Neural cell (in vitro differentiated cells): ENCODE measurements around the gene UBE2V1. TPM values are rescaled to one million over a fixed set of nuclear protein-coding genes. Genes with fewer than 3 reads are reported as not detected.

ENCODE experiments used
- H2AFZ ChIP-seq: fragments of 200-600, 300-800 bp; sonication (generic), shearing (Covaris generic); 2 replicates; pipeline ENCODE4 v1.6.0; 2014; ENCODE audit warnings: low read depth, mild to moderate bottlenecking, antibody characterized with exemption, low read length, moderate library complexity
- H3F3A ChIP-seq: fragments of 200-600 bp; shearing (Covaris generic); 2 replicates; pipeline ENCODE4 v1.6.1; 2016; ENCODE audit warnings: mild to moderate bottlenecking, moderate library complexity, mixed read lengths, antibody characterized with exemption, low read length; ENCODE audit not compliant: insufficient read depth, poor library complexity, severe bottlenecking
- H3K27ac ChIP-seq: fragments of 200-600, 300-800 bp; sonication (generic), shearing (Covaris generic); 2 replicates; pipeline ENCODE4 v1.5.1; 2014; ENCODE audit warnings: mild to moderate bottlenecking, low read length, moderate library complexity
- H3K27me3 ChIP-seq: fragments of 300-800, 200-600 bp; sonication (generic), shearing (Covaris generic); 2 replicates; pipeline ENCODE4 v1.6.0; 2014; ENCODE audit warnings: mild to moderate bottlenecking, low read depth, low read length, moderate library complexity; ENCODE audit not compliant: insufficient read depth
- H3K36me3 ChIP-seq: fragments of 300-800, 200-600 bp; sonication (generic), shearing (Covaris generic); 2 replicates; pipeline ENCODE4 v1.5.1; 2014; ENCODE audit warnings: mild to moderate bottlenecking, antibody characterized with exemption, low read length, moderate library complexity; ENCODE audit not compliant: insufficient read depth
- H3K4me2 ChIP-seq: fragments of 300-800, 200-600 bp; sonication (generic), shearing (Covaris generic); 2 replicates; pipeline ENCODE4 v1.6.0; 2014; ENCODE audit warnings: mild to moderate bottlenecking, low read length
- H3K4me3 ChIP-seq: fragments of 300-800, 200-600 bp; sonication (generic), shearing (Covaris generic); 2 replicates; pipeline ENCODE4 v1.5.1; 2014; ENCODE audit warnings: mild to moderate bottlenecking, low read length, moderate library complexity
- H3K79me2 ChIP-seq: fragments of 200-600 bp; shearing (Covaris generic); replicated peaks from 2 replicates; pipeline ENCODE4 v1.6.0; 2014; ENCODE audit warnings: mild to moderate bottlenecking, low read length, moderate library complexity; ENCODE audit not compliant: insufficient read depth
- H3K9ac ChIP-seq: fragments of 300-800, 200-600 bp; sonication (generic), shearing (Covaris generic); 2 replicates; pipeline ENCODE4 v1.6.1; 2016; ENCODE audit warnings: mild to moderate bottlenecking, low read length, mixed read lengths
- H3K9me2 ChIP-seq: fragments of 200-600 bp; shearing (Covaris generic); 2 replicates; pipeline ENCODE4 v1.6.1; 2016; ENCODE audit warnings: mild to moderate bottlenecking, low read length, mixed read lengths; ENCODE audit not compliant: insufficient read depth
- H3K9me3 ChIP-seq: fragments of 200-600, 300-800 bp; sonication (generic), shearing (Covaris generic); 2 replicates; pipeline ENCODE4 v1.6.1; 2016; ENCODE audit warnings: mild to moderate bottlenecking, mixed run types, low read length, moderate library complexity, mixed read lengths
- H4K20me1 ChIP-seq: fragments of 200-600 bp; shearing (Covaris generic); 2 replicates; pipeline ENCODE4 v1.6.1; 2016; ENCODE audit warnings: mild to moderate bottlenecking, mixed run types; ENCODE audit not compliant: insufficient read depth
- CTCF ChIP-seq: fragments of 450-650 bp; IDR thresholded peaks from 2 replicates; pipeline ENCODE4 v1.5.1; 2014; ENCODE audit warnings: antibody characterized with exemption, mild to moderate bottlenecking, moderate library complexity; ENCODE audit not compliant: poor library complexity, severe bottlenecking
- EP300 ChIP-seq: fragments of 450-650 bp; conservative IDR thresholded peaks from 2 replicates; pipeline ENCODE4 v1.6.1; 2014; ENCODE audit warnings: antibody characterized with exemption, mild to moderate bottlenecking, moderate library complexity; ENCODE audit not compliant: poor library complexity, severe bottlenecking
- EZH2 ChIP-seq: fragments of 200-600, 300-800 bp; shearing (Covaris generic), sonication (generic); IDR thresholded peaks from 2 replicates; pipeline ENCODE4 v1.6.1; 2014; ENCODE audit warnings: antibody characterized with exemption, low read length, borderline replicate concordance, mild to moderate bottlenecking; ENCODE audit not compliant: insufficient read depth, poor library complexity, severe bottlenecking
- MXI1 ChIP-seq: fragments of 450-650 bp; conservative IDR thresholded peaks from 2 replicates; pipeline ENCODE4 v1.6.1; 2014; ENCODE audit warnings: antibody characterized with exemption, mild to moderate bottlenecking; ENCODE audit not compliant: poor library complexity, severe bottlenecking
- POLR2AphosphoS5 ChIP-seq: IDR thresholded peaks from 2 replicates; pipeline ENCODE4 v1.6.1; 2012
- RAD21 ChIP-seq: fragments of 450-650 bp; conservative IDR thresholded peaks from 2 replicates; pipeline ENCODE4 v1.6.1; 2014; ENCODE audit warnings: antibody characterized with exemption, mild to moderate bottlenecking, moderate library complexity
- REST ChIP-seq: IDR thresholded peaks from 2 replicates; pipeline ENCODE4 v1.6.1; 2012; ENCODE audit warnings: borderline replicate concordance
- SMC3 ChIP-seq: fragments of 450-650 bp; conservative IDR thresholded peaks from 2 replicates; pipeline ENCODE4 v1.6.1; 2014; ENCODE audit warnings: antibody characterized with exemption, mild to moderate bottlenecking, moderate library complexity; ENCODE audit not compliant: poor library complexity
- TAF1 ChIP-seq: IDR thresholded peaks from 2 replicates; pipeline ENCODE4 v1.6.1; 2012; ENCODE audit warnings: low read depth
- polyA plus RNA-seq: library from polyadenylated mRNA; depleted of rRNA; stranded (reverse); fragments of >200 nt; gene quantifications from 2 replicates; pipeline ENCODE4 v1.2.3, GENCODE V29; 2014

Gene UBE2V1
- polyA plus RNA-seq, 1 donor from 2014 or later, result 34.4 TPM

- no peak overlapping the region for H3K27ac ChIP-seq
- H3K27me3 ChIP-seq, result no peaks in the 10 kb centered on the region
- TF ChIP-seq MXI1, result no peak
- H3K36me3 ChIP-seq, result no peaks in the 10 kb centered on the region
- H3K79me2 ChIP-seq, result no peaks in the 10 kb centered on the region
- no peaks in the 10 kb centered on the region for H4K20me1 ChIP-seq
- no peak overlapping the region for H3K4me3 ChIP-seq
- H3K9ac ChIP-seq, result no peak overlapping the region
- no peaks in the 10 kb centered on the region for H3F3A ChIP-seq
- H3K9me3 ChIP-seq, result no peaks in the 10 kb centered on the region
- H3K4me2 ChIP-seq, result no peak overlapping the region
- H2AFZ ChIP-seq, result no peak overlapping the region
- H3K9me2 ChIP-seq, result no peaks in the 10 kb centered on the region
Measured at GRCh38 chr20:50043573-50044352, 69.2 kb downstream of the UBE2V1 start.

- no peaks in the 10 kb centered on the region for H3K27me3 ChIP-seq
- no peaks in the 10 kb centered on the region for H3K79me2 ChIP-seq
- H3K4me3 ChIP-seq, result no peak overlapping the region
- H3K4me2 ChIP-seq, result no peak overlapping the region
- H3K27ac ChIP-seq, result no peak overlapping the region
- H3K9me2 ChIP-seq, result no peaks in the 10 kb centered on the region
- TF ChIP-seq REST (no peak), RAD21 (no peak), EZH2 (no peak), MXI1 (no peak), TAF1 (no peak), EP300 (no peak), SMC3 (no peak), CTCF (no peak), POLR2AphosphoS5 (no peak)
- no peaks in the 10 kb centered on the region for H4K20me1 ChIP-seq
- no peaks in the 10 kb centered on the region for H3F3A ChIP-seq
- H3K36me3 ChIP-seq, result no peaks in the 10 kb centered on the region
- no peaks in the 10 kb centered on the region for H3K9me3 ChIP-seq
- H3K9ac ChIP-seq, result no peak overlapping the region
- no peak overlapping the region for H2AFZ ChIP-seq
Measured at GRCh38 chr20:50042370-50043313, 70.3 kb downstream of the UBE2V1 start.
